HG03521 (cell line): ENCODE data around the gene FAM186B.

Experiments
- ATAC-seq: cut with Tn5 transposase; IDR thresholded peaks from one replicate; pipeline ENCODE4 v1.9.1; 2021; ENCODE audit warnings: mild to moderate bottlenecking, moderate library complexity; ENCODE audit not compliant: unreplicated experiment

The FAM186B gene

DNA sequence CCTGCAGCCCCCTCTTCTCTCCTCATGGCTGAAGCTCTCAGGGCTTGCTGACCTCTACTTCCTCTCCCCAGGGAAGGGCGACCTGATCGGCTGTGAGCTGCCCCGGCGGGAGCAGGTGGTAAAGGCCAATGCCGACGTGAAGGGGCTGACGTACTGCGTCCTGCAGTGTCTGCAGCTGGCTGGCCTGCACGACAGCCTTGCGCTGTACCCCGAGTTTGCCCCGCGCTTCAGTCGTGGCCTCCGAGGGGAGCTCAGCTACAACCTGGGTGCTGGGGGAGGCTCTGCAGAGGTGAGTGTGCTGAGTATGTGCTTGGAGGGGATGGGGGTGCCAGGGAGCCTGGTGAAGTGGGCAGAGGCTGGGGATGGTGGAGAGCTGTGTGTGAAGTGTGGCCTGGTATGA lies 51.2 kb downstream of the FAM186B start:
- ATAC-seq, result no peak

DNA sequence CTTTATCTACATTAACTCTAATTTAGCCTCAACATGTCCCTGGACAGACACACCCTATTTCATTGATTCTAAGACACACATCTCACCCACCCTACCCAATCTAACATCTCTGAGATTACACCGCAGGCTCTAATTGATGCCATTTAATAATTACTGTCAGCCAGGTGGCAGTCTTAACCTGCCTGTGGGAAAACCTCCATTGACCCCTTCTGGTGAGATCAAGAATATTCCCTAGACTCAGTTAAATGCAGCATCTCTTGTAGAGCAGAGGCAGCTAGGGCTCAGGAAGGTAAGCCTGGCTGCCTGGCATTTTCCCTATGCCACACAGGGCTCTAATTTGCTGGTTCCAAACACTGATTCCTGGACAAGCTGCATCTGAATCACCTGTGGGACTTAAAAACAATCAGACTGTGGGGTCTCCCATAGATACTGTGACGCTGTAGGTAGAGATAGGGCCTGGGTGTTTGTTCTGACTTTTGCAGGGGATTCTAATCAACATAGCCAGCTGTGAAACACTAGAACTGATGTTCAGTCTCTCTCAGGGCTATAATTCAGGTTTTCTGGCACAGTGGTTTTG lies 51.8 kb downstream of the FAM186B start:
- ATAC-seq, result no peak

DNA sequence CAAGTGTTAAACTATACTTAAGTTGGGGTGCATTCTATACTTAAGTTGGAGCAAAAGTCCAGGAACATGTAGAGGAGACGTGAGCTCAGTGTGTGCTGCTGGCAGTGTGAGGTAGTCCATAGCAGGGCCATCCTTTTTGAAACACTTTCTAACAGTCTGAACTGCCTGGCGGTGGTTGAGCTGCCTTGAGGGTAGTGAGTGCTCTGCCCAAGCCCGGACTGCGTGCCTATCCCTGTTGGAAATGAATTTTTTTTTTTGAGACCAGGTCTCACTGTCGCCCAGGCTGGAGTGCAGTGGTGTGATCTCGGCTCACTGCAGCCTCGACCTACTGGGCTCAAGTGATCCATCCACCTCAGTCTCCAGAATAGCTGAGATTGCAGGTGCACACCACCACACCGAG lies 52.5 kb downstream of the FAM186B start:
- ATAC-seq, result no peak

DNA sequence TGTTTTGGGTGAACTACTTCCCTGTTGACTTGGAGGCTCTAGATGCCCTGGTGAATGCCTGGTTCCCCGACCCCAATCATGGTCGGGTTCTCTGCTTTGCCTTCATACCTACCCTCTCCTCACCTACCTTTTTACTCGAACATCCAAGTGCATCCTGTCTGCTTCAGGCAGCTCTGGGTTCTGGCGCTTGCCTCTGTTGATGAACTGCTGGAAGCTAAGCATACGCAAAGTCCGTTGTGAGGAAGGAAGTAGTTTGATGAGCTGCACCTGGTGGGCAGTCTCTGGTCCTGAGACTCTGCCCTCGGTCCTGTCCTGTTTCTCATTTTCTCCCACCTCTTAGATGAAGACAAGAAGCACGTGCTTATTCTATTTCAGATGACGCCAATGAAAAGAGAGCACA lies 53.0 kb downstream of the FAM186B start:
- ATAC-seq, result no peak

DNA sequence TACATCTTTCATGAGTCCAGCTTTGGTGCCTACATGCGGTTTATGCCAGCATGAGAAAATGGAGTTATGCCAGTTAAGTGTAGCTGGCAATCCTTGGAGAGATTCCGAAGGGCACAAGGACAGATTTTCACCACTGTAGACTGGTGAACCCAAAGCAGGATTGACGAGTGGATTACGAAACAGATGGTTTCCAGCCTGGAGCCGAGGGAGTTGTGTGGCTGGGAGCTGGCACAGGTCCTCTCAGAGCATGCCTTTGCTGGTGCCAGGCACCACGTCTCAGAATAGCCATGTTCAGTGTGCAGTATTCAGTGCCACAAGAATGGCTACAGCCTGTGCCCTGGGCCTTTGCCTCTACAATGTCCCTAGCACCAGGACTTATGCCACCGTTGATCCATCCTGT lies 53.4 kb downstream of the FAM186B start:
- ATAC-seq, result no peak

DNA sequence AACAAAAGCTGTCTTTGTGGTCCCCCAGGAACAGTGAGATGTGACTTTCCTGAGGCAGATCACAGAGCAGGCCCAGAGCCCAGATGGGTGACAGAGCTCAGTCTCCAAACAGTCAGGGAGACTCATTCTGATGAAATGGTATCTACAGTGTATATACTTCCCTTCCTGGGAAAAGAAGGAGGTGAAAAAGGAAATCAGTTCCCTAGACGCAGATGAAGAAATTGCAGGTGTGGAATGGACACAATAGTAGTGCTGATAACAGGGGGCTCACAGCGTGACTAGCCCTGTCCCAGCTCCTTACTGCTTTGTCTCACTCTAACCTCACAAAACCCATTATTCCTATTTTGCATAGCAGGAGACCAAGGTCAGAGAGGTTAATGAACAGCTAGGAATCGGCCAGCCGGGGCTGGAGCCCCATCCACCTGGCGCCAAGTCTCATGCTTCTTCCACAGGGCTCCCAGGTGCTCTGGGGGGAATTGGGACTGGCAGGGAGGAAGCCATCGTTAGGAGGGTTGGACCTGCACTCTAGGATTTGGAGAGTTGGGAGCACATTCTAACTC lies 54.7 kb downstream of the FAM186B start:
- no peak for ATAC-seq

DNA sequence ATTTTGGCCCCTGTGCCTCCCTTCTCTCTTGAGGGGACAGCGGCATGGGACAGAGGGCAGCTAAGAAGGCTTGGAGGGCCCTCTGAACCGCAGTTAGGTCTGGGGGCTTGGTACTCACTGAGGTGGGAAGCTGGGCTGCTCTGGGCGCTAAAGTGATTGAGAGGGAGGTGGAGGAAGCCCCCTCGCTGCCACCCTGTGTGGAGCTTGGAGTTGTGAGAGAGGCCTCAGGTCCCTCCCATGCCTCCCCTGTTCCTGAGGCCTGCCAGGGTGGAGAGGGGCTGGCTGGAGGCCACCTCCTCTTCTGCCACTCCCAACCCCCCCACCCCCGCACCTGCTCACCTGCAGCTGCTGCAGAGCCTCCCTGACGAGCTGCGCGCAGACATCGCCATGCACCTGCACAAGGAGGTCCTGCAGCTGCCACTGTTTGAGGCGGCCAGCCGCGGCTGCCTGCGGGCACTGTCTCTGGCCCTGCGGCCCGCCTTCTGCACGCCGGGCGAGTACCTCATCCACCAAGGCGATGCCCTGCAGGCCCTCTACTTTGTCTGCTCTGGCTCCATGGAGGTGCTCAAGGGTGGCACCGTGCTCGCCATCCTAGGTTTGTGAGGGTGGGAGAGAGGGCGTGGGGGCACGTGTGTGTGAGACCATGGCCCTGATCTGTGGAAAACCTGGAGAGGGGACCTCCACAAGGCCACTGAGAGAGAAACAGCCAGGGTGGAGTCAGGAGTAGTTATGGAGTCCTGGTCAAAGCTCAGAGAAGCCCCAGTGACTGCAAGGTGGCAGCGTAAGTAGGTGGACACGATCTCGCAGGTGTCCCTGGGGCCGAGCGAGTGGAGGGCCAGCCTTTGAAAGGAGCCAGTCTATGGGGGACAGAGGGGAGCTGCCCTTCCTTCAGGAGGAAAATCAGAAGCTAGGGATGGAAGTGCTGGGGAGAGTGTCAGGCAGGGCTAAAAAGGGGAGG lies 55.4 kb downstream of the FAM186B start:
- no peak for ATAC-seq

DNA sequence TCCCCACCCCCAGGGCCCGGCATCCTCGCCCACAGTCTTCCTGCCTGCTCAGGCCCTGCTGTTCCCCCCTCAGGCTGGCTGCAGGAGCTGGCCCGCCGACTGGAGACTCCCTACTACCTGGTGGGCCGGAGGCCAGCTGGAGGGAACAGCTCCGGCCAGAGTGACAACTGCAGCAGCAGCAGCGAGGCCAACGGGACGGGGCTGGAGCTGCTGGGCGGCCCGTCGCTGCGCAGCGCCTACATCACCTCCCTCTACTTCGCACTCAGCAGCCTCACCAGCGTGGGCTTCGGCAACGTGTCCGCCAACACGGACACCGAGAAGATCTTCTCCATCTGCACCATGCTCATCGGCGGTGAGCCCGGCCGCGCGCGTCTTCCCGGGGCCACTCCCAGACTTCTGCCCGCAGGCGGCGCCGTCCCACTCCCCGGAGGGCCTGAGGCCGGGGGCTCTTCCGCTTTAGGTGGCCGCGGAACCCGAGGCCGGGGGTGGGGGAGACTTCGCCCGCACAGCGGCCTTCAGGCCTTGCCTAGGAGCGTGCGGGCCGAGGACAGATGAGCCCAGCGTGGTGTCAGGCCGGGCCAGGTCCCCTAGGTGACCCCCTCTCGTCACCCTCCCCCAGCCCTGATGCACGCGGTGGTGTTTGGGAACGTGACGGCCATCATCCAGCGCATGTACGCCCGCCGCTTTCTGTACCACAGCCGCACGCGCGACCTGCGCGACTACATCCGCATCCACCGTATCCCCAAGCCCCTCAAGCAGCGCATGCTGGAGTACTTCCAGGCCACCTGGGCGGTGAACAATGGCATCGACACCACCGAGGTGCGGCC lies 56.4 kb downstream of the FAM186B start:
- no peak for ATAC-seq

DNA sequence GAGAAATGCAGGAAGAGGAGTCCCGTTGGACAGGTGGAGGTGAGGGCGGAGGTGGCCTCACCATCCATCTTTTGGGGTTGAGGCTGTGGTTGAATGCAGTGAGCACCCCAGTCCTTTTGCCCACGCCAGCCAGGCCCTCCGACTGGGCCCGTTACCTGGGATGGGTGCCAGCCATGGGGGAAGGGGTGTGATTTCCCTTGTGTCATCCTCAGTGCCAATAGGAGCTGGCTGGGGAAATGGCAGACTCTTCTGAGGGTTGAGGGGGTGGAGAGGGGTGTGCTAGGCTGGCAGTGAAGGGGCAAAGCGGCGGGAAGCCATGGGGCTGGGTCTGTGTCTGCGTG lies 57.0 kb downstream of the FAM186B start:
- no peak for ATAC-seq

DNA sequence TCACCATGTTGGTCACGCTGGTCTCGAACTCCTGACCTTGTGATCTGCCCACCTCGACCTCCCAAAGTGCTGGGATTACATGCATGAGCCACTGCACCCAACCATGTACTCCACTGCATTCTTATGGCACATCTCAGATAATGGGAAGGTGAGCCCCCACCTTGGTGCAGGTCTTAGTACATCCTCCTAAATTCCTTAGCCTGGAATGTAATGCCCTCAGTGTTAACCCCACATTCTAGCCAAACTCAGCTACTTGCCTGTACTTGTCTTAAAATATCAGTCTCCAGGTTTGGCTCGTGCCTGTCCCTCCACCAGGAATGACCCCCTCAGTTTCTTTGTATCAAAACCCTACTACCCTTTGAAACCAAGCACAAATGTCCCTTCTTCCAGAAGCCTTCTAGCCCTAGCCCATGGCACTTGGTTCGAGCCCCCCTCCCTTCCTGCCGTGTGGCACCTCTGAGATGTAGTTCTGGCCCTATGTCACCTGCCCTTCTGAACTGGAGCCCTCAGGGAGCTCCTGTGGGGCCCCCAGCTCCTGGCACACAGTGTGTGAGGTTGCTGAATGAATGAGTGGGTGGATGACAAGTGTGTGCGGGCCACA lies 58.2 kb downstream of the FAM186B start:
- no peak for ATAC-seq

DNA sequence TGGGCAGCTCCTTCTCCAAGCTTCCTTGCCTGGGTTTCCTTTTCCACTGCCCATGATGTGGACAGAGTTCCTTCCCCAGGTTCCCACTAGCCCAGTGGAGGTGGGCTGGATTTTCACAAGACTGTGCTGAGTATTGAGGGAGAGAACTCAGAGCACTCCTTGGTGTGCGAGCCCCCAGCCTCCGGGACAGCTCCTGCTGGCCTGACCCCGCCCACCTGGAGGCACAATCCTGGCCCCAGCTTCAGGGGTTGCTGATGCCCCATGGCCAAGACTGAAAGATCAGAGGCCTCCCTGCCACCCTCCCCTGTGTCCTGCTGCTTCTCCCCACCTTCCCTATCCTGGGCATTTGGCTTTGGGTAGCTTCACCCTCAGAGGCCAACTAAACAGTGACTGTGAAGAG lies 59.0 kb downstream of the FAM186B start:
- no peak for ATAC-seq

DNA sequence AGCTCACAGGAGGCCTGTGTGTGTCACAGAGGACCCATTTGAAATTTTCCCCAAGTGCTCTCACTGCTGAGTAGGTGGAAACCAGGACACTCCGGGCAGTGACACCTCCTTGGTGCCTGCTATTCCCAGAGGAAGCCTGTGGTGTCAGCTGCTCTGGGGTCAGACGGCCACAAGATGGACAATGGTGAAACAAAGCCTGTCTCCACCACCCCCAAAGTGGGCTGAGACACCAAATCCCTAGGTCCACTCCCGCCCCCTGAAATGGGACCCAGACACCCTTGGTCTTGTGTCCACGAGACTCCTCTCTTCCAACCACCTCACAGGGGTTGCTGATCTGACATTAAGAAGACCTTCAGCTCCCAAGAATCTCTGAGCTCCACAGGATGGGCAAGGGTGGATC lies 59.6 kb downstream of the FAM186B start:
- ATAC-seq, result no peak

DNA sequence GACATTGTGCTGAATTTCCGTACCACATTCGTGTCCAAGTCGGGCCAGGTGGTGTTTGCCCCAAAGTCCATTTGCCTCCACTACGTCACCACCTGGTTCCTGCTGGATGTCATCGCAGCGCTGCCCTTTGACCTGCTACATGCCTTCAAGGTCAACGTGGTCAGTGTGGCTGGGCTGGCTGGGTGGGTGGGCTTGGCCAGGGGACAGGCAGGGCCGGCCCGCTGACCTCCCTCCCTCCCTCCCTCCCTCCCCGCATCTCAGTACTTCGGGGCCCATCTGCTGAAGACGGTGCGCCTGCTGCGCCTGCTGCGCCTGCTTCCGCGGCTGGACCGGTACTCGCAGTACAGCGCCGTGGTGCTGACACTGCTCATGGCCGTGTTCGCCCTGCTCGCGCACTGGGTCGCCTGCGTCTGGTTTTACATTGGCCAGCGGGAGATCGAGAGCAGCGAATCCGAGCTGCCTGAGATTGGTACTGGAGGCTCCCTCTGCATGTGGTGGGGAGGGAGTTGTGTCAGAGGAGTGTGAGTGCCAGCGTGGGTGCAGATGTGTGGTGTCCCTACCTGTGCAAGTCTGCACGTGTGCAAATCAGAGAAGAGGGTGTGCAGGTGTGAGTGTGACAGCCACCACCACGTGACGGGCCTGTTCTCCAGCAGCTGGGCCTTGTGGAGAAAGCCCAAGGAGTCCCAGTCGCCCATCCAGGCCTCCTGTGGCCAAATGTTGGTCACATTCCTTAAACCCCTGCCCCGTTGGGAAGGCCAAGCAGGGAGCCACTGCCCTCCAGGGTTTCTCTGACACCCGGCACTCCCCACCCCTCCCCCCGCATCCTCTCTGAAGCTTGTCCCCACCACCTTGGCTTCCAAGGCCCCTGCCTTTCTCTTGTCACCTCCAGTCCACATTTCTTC lies 61.3 kb downstream of the FAM186B start:
- ATAC-seq, result no peak

DNA sequence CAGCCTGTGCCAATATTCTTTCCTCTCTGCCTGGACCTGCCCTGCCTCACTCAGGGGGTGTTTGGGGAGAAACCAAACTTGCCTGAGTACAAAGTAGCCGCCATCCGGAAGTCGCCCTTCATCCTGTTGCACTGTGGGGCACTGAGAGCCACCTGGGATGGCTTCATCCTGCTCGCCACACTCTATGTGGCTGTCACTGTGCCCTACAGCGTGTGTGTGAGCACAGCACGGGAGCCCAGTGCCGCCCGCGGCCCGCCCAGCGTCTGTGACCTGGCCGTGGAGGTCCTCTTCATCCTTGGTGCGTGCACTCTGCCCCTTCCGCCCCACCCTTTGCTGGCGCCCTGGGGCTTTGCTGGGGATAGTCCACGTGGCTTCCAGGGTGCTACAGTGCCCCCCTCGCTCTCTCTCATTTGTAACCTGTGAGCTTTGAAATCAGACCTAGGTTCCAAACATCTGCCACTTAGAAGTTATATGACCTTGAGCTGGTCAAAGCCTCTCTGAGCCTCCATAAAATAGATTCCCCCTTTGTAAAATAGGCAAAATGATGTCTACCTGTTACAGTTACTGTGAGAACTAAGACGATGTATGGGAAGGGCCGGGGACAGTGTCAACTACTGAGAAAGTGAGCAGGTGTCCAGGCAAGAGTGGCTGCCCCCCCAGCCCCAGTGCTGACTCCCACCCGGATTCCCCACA lies 62.1 kb downstream of the FAM186B start:
- ATAC-seq, result no peak

DNA sequence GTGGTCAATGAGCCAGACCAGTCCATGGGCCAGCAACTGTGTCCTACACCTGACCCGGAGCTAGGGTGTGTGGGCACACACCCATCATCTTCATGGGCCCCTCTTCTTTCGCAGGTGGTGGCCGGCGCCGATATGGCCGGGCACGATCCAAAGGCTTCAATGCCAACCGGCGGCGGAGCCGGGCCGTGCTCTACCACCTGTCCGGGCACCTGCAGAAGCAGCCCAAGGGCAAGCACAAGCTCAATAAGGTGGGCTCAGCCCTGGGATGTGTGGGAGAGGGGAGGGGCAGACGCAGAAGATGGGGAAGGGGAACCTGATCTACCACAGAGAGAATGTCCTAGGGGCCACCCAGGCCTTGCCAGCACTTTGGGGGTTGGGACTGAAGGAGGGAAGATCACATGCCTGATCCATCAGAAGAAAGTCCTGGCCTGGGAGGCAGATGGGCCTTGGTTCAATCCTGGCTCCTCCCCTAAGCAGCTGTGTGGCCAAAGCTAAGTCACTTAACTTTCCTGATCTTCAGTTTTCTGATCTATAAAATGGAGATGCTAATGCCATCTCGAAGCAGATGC lies 62.8 kb downstream of the FAM186B start:
- no peak for ATAC-seq

DNA sequence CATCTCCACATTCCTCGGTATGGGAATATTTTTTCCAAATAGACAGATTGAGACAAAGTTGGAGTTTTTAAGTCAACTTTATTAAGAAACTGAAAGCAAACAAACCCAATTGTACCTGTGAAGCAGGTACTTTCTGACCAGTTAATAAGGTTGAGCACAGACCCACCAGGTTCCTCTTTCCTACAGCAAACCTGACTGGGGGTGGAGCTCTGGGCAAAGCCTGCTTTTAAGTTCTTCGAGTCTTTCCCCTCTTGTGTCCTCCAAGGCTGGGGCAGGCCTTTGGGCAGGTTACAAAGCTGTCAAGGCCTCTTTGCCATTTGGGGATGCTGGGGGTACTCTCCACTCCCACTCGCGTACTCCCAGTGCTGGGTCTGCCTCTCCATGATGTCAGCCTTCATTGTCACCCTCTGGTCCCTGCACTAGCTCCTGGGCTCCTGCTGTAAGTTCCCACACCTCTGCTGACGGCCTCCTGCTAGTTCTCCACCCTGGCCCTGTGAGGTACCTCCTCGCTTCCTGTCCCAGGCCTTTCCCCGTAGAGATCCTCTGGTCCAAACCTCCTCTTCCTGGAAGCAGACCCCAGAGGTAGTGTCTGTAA lies 63.4 kb downstream of the FAM186B start:
- no peak for ATAC-seq

DNA sequence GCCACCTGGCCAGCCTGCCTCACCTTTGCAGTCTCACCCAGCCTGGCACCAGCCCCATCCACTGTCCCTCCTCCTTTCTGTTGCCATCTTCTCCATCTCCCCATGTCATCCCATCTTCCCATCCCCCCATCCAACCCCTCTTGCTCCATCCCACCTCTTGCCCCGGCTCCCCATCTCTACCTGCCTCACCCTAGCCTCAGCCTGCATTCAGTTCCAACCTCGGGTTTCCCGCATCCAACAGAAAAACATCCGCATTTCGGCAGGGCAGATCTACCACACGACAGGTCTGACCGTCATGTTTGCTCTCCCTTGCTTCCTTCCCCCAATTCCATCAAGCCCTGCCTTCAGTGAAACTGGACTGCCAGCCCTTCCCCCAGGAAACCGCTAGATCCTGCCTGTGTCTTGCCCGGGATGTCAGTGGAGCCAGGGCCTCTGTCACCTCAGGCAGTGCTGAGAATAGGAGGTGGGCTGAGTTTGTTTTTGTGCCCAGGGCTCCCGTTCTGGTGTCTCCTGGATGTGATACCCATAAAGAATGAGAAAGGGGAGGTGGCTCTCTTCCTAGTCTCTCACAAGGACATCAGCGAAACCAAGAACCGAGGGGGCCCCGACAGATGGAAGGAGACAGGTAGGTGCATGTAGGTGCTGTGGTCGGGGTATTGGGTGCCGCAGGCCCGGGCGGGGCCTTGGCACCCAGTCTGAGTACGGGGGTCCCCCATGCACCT lies 64.1 kb downstream of the FAM186B start:
- no peak for ATAC-seq
